ENCODE measurements around the gene UGT1A7. TPM values are rescaled to one million over a fixed set of nuclear protein-coding genes. Genes with fewer than 3 reads are reported as not detected.
A peak's percentile ranks its signal among the peaks of the same experiment; 100 is the strongest.
"Not testable (repeated sequence)": the region's sequence is repeated elsewhere in the genome, so short reads cannot be mapped to it uniquely, and the experiment has no call there.

Gene UGT1A7
- total RNA-seq (ENCODE audit: low replicate concordance): 0.19 TPM in 1 of 2 replicates, not detected in the other
- long read RNA-seq, partial matches to known transcripts: 0 of 1 reads
- long read RNA-seq, other reads (novel, unspliced or antisense): 0 of 1 reads

GRCh38 chr2:233681521-233682099 lies at the start of gene UGT1A7:
TSS of gene UGT1A7 (plus strand) at chr2:233681901. CDS start at chr2:233681938, 37 bp downstream.
- H3K27me3 Mint-ChIP-seq: peaks cover 18% of the 10 kb centered on the region
- no peak within 1 kb of the TSS for H3K4me3 Mint-ChIP-seq
- no peaks in the 10 kb centered on the region for H3K9me3 Mint-ChIP-seq
- no peaks in the 10 kb centered on the region for H3K4me1 Mint-ChIP-seq (ENCODE audit: unreplicated experiment)
- no peak for TF ChIP-seq CTCF (conservative IDR thresholded peaks at IDR 0.05)
- DNase-seq (ENCODE audit: extremely low spot score, unreplicated experiment): no peak
- no peaks in the 10 kb centered on the region for H3K36me3 Mint-ChIP-seq
- no peak within 1 kb of the TSS for H3K27ac Mint-ChIP-seq

GRCh38 chr2:233636306-233636705 lies 45.4 kb upstream of the UGT1A7 start, which contains the start of gene UGT1A10:
TSS of gene UGT1A10 (plus strand) at chr2:233636448. CDS start at chr2:233636523, 75 bp downstream.
- not testable (repeated sequence) for H3K9me3 Mint-ChIP-seq; DNase-seq (ENCODE audit: extremely low spot score, unreplicated experiment); H3K27ac Mint-ChIP-seq; H3K4me1 Mint-ChIP-seq (ENCODE audit: unreplicated experiment); H3K36me3 Mint-ChIP-seq; H3K4me3 Mint-ChIP-seq
- peaks cover 46% of the 10 kb centered on the region for H3K27me3 Mint-ChIP-seq

- no peak for DNase-seq (ENCODE audit: extremely low spot score, unreplicated experiment)
- no peaks in the 10 kb centered on the region for H3K4me1 Mint-ChIP-seq (ENCODE audit: unreplicated experiment)
- H3K36me3 Mint-ChIP-seq: no peaks in the 10 kb centered on the region
- H3K27me3 Mint-ChIP-seq: peaks cover 40% of the 10 kb centered on the region
- no peak for TF ChIP-seq CTCF (conservative IDR thresholded peaks at IDR 0.05)
- H3K9me3 Mint-ChIP-seq: peaks cover 4% of the 10 kb centered on the region
- H3K27ac Mint-ChIP-seq: no peak overlapping the region
- H3K4me3 Mint-ChIP-seq: no peak overlapping the region
Observed at GRCh38 chr2:233638836-233639235, 42.9 kb upstream of the UGT1A7 start.

GRCh38 chr2:233639860-233640259 lies 41.8 kb upstream of the UGT1A7 start:
- Mint-ChIP-seq H3K4me1 (ENCODE audit: unreplicated experiment) (no peaks in the 10 kb centered on the region), H3K9me3 (peaks cover 4% of the 10 kb centered on the region), H3K27ac (no peak overlapping the region), H3K27me3 (peaks cover 34% of the 10 kb centered on the region), H3K36me3 (no peaks in the 10 kb centered on the region), H3K4me3 (no peak overlapping the region)
- no peak for DNase-seq (ENCODE audit: extremely low spot score, unreplicated experiment)
- TF ChIP-seq CTCF (conservative IDR thresholded peaks at IDR 0.05): no peak

GRCh38 chr2:233643128-233643527 lies 38.6 kb upstream of the UGT1A7 start:
- Mint-ChIP-seq H3K4me3 (no peak overlapping the region), H3K4me1 (ENCODE audit: unreplicated experiment) (no peaks in the 10 kb centered on the region), H3K27ac (no peak overlapping the region), H3K27me3 (peaks cover 22% of the 10 kb centered on the region), H3K36me3 (no peaks in the 10 kb centered on the region), H3K9me3 (peaks cover 4% of the 10 kb centered on the region)
- DNase-seq (ENCODE audit: extremely low spot score, unreplicated experiment): no peak
- TF ChIP-seq CTCF (conservative IDR thresholded peaks at IDR 0.05): peak; percentile 33

GRCh38 chr2:233646033-233646432 lies 35.7 kb upstream of the UGT1A7 start:
- DNase-seq (ENCODE audit: extremely low spot score, unreplicated experiment); H3K4me3 Mint-ChIP-seq; H3K27ac Mint-ChIP-seq; H3K36me3 Mint-ChIP-seq; H3K9me3 Mint-ChIP-seq; H3K4me1 Mint-ChIP-seq (ENCODE audit: unreplicated experiment): not testable (repeated sequence)
- peaks cover 17% of the 10 kb centered on the region for H3K27me3 Mint-ChIP-seq
